Lower leg skin (tissue), 4 donors: ENCODE measurements around the gene SPDYA. TPM values are rescaled to one million over a fixed set of nuclear protein-coding genes. Genes with fewer than 3 reads are reported as not detected.

ENCODE experiments used
- DNase-seq, 2 donors: peaks; one replicate each; pipeline ENCODE4 v3.0.0-alpha.2; 2019; ENCODE audit warnings: low spot score in 2 of 2
- H3K4me3 ChIP-seq: fragments of 200-600 bp; sonication (generic); 2 replicates; pipeline ENCODE4 v1.5.1; 2017; ENCODE audit warnings: mild to moderate bottlenecking, low read depth; ENCODE audit not compliant: poor library complexity, severe bottlenecking
- CTCF ChIP-seq, 3 donors: fragments of 450-650 bp; IDR thresholded peaks; one replicate each; pipeline ENCODE4 v1.5.1; 2016; ENCODE audit warnings: antibody characterized with exemption in 3 of 3, mild to moderate bottlenecking in 3 of 3, moderate library complexity in 2 of 3
- POLR2A ChIP-seq, 2 donors: fragments of 450-650 bp; IDR thresholded peaks; one replicate each; pipeline ENCODE4 v1.6.1; 2016 to 2017; ENCODE audit warnings: antibody characterized with exemption in 2 of 2, mild to moderate bottlenecking in 1 of 2, moderate library complexity in 1 of 2
- WGBS, 2 donors: methylation state at CpG; one replicate each; pipeline ENCODE4 v1.1.5; 2018; 5-methylcytosine and 5-hydroxymethylcytosine counted together
- intact Hi-C: fragments of 100-400 bp; cut with DNase I; formaldehyde crosslinking; loops from one replicate; pipeline ENCODE4 v1.15.0; 2023; ENCODE audit warnings: low total_unique reads
- total RNA-seq, 4 donors: library from RNA; depleted of rRNA; stranded (reverse); fragments of >200 nt; gene quantifications; one replicate each; pipeline ENCODE4 v1.1.0, GENCODE V29; 2016

SPDYA gene
- total RNA-seq, 4 donors from 2014 or later, result 0.42 to 0.95 (median 0.71) TPM; not detected in 1

DNA sequence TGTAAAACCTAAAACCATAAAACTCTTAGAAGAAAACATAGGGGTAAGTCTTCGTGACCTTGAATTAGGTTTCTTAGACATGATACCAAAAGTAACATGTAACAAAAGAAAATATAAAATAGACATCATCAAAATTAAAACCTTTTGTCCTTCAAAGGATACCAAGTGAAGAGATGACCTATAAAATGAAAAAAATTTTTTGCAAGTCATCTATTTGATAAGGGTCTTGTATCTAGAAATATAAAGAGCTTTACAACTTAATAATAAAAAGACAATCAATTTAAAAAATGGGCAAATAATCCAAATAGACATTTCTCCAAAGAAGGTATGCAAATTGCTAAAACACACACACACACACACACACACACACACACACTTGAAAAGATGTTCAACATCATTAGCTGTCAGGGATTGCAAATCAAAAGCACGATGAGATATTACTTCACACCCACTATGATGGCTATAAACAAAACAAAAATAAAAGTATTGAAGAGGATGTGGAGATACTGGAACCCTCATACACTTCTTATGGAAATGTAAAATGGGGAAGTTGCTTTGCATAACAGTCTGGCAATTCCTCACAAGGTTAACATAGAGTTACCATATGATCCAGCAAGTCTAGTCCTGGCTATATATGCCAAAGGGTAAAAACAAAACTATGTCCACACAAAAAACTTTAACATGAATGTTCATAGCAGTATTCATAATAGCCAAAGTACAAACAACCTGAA lies 23.3 kb downstream of the SPDYA start:
- TF ChIP-seq CTCF (IDR thresholded peaks at IDR 0.05), result no peak
- TF ChIP-seq POLR2A (IDR thresholded peaks at IDR 0.05), result no peak
- no peak overlapping the region for H3K4me3 ChIP-seq
- 86 to 95% methylated on average over 2 of the region's 2 CpGs for WGBS, 2 donors

GRCh38 chr2:28835781-28836180 lies 25.1 kb downstream of the SPDYA start:
- H3K4me3 ChIP-seq, result no peak overlapping the region
- no peak for DNase-seq
- 54 to 62% methylated on average over 2 of the region's 2 CpGs for WGBS, 2 donors
- no peak for TF ChIP-seq POLR2A (IDR thresholded peaks at IDR 0.05)
- no peak for TF ChIP-seq CTCF (IDR thresholded peaks at IDR 0.05)
- intact Hi-C loops, result no loop called here

More for the DNA sequence above, 23.3 kb downstream of the SPDYA start:
- no peak for DNase-seq
- intact Hi-C loops, result no loop called here

GRCh38 chr2:28838971-28839370 lies 28.3 kb downstream of the SPDYA start:
- WGBS, 2 donors, result 91 to 97% methylated on average over 2 of the region's 2 CpGs
- H3K4me3 ChIP-seq, result no peak overlapping the region
- TF ChIP-seq CTCF (IDR thresholded peaks at IDR 0.05) (no peak), POLR2A (IDR thresholded peaks at IDR 0.05) (no peak)
- intact Hi-C loops, result no loop called here
- no peak for DNase-seq

DNA sequence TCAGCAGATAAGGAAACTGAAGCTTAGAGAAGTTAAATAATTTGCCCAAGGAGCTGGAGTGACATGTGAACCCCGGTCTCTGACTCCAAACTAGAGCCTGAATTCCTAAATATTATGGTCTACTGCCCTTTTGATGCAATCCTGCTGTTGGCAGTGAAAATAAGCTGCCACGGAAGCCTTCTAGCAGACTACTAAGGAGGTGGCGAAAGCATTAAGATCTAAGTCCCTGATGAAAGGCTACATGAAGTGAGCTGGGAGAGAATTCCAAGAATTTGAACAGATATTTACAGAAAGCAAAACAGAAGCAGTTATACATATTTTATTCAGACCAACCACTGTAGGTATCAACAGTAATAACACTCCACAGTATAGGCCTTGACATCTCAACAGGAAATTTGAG lies 31.4 kb downstream of the SPDYA start:
- no peak for DNase-seq
- no peak overlapping the region for H3K4me3 ChIP-seq
- intact Hi-C loops, result no loop called here
- TF ChIP-seq CTCF (IDR thresholded peaks at IDR 0.05) (no peak), POLR2A (IDR thresholded peaks at IDR 0.05) (no peak)
- 58 to 61% methylated on average over 3 of the region's 3 CpGs for WGBS, 2 donors

DNA sequence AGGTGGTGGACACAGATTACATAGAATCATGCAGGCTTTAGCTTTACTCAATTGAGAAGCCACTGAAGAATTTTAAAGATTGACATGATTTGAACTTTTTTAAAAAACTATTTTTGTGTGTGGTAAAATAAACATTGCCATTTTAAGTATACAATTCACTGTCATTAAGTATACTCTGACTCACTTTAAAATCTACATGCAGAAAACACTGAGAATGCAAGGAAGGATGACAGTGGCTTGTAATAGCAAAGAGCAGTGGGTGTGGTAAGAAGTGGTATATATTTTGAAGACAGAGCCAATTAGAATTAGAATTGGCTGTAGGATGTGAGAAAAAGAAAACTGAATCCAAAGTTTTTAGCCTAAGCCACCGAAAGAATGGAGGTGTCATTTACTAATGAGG lies 44.6 kb downstream of the SPDYA start:
- no peak for DNase-seq
- intact Hi-C loops, result no loop called here
- WGBS, 2 donors, result 68 to 73% methylated on average over 1 of the region's 1 CpG
- H3K4me3 ChIP-seq, result no peak overlapping the region
- TF ChIP-seq POLR2A (IDR thresholded peaks at IDR 0.05) (no peak), CTCF (IDR thresholded peaks at IDR 0.05) (no peak)

GRCh38 chr2:28855977-28856376 lies 45.3 kb downstream of the SPDYA start:
- no peak for TF ChIP-seq POLR2A (IDR thresholded peaks at IDR 0.05)
- no peak for TF ChIP-seq CTCF (IDR thresholded peaks at IDR 0.05)
- DNase-seq, result no peak
- no peak overlapping the region for H3K4me3 ChIP-seq
- intact Hi-C loops, result no loop called here
